PC-3 (cell line): ENCODE data around the gene PAX5. TPM values are rescaled to one million over a fixed set of nuclear protein-coding genes. Genes with fewer than 3 reads are reported as not detected.

Experiments used
- ATAC-seq: fragments of 200-7000 bp; cut with Tn5 transposase; 2 replicates; pipeline ENCODE4 v1.9.1; 2020; ENCODE audit warnings: mild to moderate bottlenecking, moderate library complexity
- BruUV-seq: library from RNA; stranded (reverse); fragments of 400-500 nt; replicated peaks from 2 replicates; lab custom pipeline; 2021; lab: Mats Ljungman, UMichigan
- CTCF ChIA-PET: fragments of 300-600 bp; sonication (Branson Sonifier 250); formaldehyde crosslinking; loops from one replicate; lab custom pipeline; 2022; ENCODE audit warnings: antibody characterized with exemption; lab: Charles Lee
- POLR2A ChIA-PET: fragments of 300-600 bp; sonication (Branson Sonifier 250); formaldehyde crosslinking; loops from one replicate; lab custom pipeline; 2022; ENCODE audit warnings: antibody characterized with exemption; ENCODE audit not compliant: unreplicated experiment; lab: Charles Lee
- DNase-seq: peaks from one replicate; pipeline ENCODE4 v3.0.0-alpha.2; 2015
- H2AFZ ChIP-seq: fragments of 300-600 bp; sonication (generic); 2 replicates; pipeline ENCODE4 v1.6.0; 2016; ENCODE audit warnings: antibody characterized with exemption, low read length
- H3F3A ChIP-seq: fragments of 300-600 bp; sonication (generic); one replicate; pipeline ENCODE4 v1.6.0; 2017; ENCODE audit warnings: antibody characterized with exemption, low read length, control low read depth, mild to moderate bottlenecking; ENCODE audit not compliant: unreplicated experiment
- H3K27ac ChIP-seq: fragments of 300-600 bp; sonication (generic); 2 replicates; pipeline ENCODE4 v1.5.1; 2016; ENCODE audit warnings: mild to moderate bottlenecking, low read length
- H3K27me3 ChIP-seq: fragments of 300-600 bp; sonication (generic); 2 replicates; pipeline ENCODE4 v1.6.1; 2016; ENCODE audit warnings: low read length, mixed read lengths
- H3K36me3 ChIP-seq: fragments of 300-600 bp; sonication (generic); 2 replicates; pipeline ENCODE4 v1.6.1; 2016; ENCODE audit warnings: low read depth, mixed run types, low read length, mixed read lengths
- H3K4me1 ChIP-seq: fragments of 300-600 bp; sonication (generic); 2 replicates; pipeline ENCODE4 v1.5.1; 2016; ENCODE audit warnings: low read length; ENCODE audit not compliant: insufficient read depth
- H3K4me2 ChIP-seq: fragments of 300-600 bp; sonication (generic); 2 replicates; pipeline ENCODE4 v1.6.0; 2016; ENCODE audit warnings: low read length
- H3K4me3 ChIP-seq: fragments of 300-600 bp; sonication (generic); 2 replicates; pipeline ENCODE4 v1.5.1; 2016; ENCODE audit warnings: mild to moderate bottlenecking, low read length, mixed read lengths
- H3K79me2 ChIP-seq: fragments of 300-600 bp; sonication (generic); 2 replicates; pipeline ENCODE4 v1.6.1; 2017; ENCODE audit warnings: low read length, mixed read lengths
- H3K9ac ChIP-seq: fragments of 300-600 bp; sonication (generic); 2 replicates; pipeline ENCODE4 v1.6.0; 2016; ENCODE audit warnings: mild to moderate bottlenecking, low read length
- H3K9me2 ChIP-seq: fragments of 300-600 bp; sonication (generic); replicated peaks from 2 replicates; pipeline ENCODE4 v1.6.1; 2016; ENCODE audit warnings: mixed run types, low read length, mixed read lengths
- H3K9me3 ChIP-seq: fragments of 300-600 bp; sonication (generic); 2 replicates; pipeline ENCODE4 v1.6.1; 2016; ENCODE audit warnings: low read length, mixed read lengths
- H4K20me1 ChIP-seq: fragments of 300-600 bp; sonication (generic); 2 replicates; pipeline ENCODE4 v1.6.1; 2016; ENCODE audit warnings: low read length, mixed read lengths
- CTCF ChIP-seq: fragments of 300-600 bp; sonication (generic); conservative IDR thresholded peaks from 2 replicates; pipeline ENCODE4 v1.5.1; 2017; ENCODE audit warnings: antibody characterized with exemption, low read depth, mild to moderate bottlenecking, low read length
- EZH2 ChIP-seq: fragments of 300-600 bp; sonication (generic); IDR thresholded peaks from one replicate; pipeline ENCODE4 v1.6.1; 2017; ENCODE audit warnings: antibody characterized with exemption, mild to moderate bottlenecking, low read length; ENCODE audit not compliant: unreplicated experiment
- EZH2phosphoT487 ChIP-seq: fragments of 300-600 bp; sonication (generic); IDR thresholded peaks from 2 replicates; pipeline ENCODE4 v1.6.1; 2018; ENCODE audit warnings: mild to moderate bottlenecking, antibody characterized with exemption, low read length, borderline replicate concordance
- intact Hi-C: fragments of 100-400 bp; cut with micrococcal nuclease; formaldehyde crosslinking; loops from 2 replicates; pipeline ENCODE4 v1.9.0; 2023
- total RNA-seq: library from RNA; depleted of rRNA; stranded (reverse); fragments of >200 nt; gene quantifications from 2 replicates; pipeline ENCODE4 v1.2.3, GENCODE V29; 2014

Gene PAX5
- total RNA-seq, 1 experiment from 2014 or later, result not detected

GRCh38 chr9:36868586-36869282 lies 165.3 kb downstream of the PAX5 start:
- no peaks in the 10 kb centered on the region for H3K36me3 ChIP-seq
- H3K27me3 ChIP-seq, result peaks cover 12% of the 10 kb centered on the region
- TF ChIP-seq EZH2phosphoT487, result no peak
- TF ChIP-seq CTCF, result no peak
- TF ChIP-seq EZH2, result no peak
- no peak overlapping the region for H2AFZ ChIP-seq
- DNase-seq (no peak), ATAC-seq (no peak)
- no peaks in the 10 kb centered on the region for H3K4me1 ChIP-seq
- ChIA-PET CTCF (no interaction called here), POLR2A (no interaction called here)
- no peak overlapping the region for H3K9ac ChIP-seq
- intact Hi-C loops, result loop anchor here (10.0 kb wide), 1 partner anchor 464 kb away; the partner anchor contains the start of gene RNF38
- BruUV-seq, result no TSS peak
- no peaks in the 10 kb centered on the region for H3K79me2 ChIP-seq
- H4K20me1 ChIP-seq, result no peaks in the 10 kb centered on the region
- H3K4me3 ChIP-seq, result no peak overlapping the region
- no peaks in the 10 kb centered on the region for H3K9me2 ChIP-seq
- H3K27ac ChIP-seq, result no peak overlapping the region
- H3K4me2 ChIP-seq, result no peak overlapping the region
- H3K9me3 ChIP-seq, result no peaks in the 10 kb centered on the region
- no peaks in the 10 kb centered on the region for H3F3A ChIP-seq

- no peaks in the 10 kb centered on the region for H3K9me3 ChIP-seq
- no peaks in the 10 kb centered on the region for H4K20me1 ChIP-seq
- H3K27ac ChIP-seq, result no peak overlapping the region
- DNase-seq, result no peak
- ATAC-seq, result no peak
- TF ChIP-seq CTCF (no peak), EZH2phosphoT487 (no peak), EZH2 (no peak)
- H3K27me3 ChIP-seq, result peaks cover 12% of the 10 kb centered on the region
- no peak overlapping the region for H3K4me2 ChIP-seq
- CTCF ChIA-PET, result no interaction called here
- no peak overlapping the region for H3K4me3 ChIP-seq
- POLR2A ChIA-PET, result no interaction called here
- no peaks in the 10 kb centered on the region for H3K79me2 ChIP-seq
- no peaks in the 10 kb centered on the region for H3K4me1 ChIP-seq
- H2AFZ ChIP-seq, result no peak overlapping the region
- no peaks in the 10 kb centered on the region for H3K9me2 ChIP-seq
- BruUV-seq, result no TSS peak
- H3F3A ChIP-seq, result no peaks in the 10 kb centered on the region
- no peaks in the 10 kb centered on the region for H3K36me3 ChIP-seq
- no peak overlapping the region for H3K9ac ChIP-seq
- intact Hi-C loops, result loop anchor here (10.0 kb wide), 1 partner anchor 463 kb away; the partner anchor contains the start of gene RNF38
Observed at GRCh38 chr9:36867672-36868471, 166.2 kb downstream of the PAX5 start.
